Right forelimb (tissue), 1 donor: ENCODE measurements around the gene HIVEP2.

ENCODE experiments used
- DNase-seq: peaks from one replicate; pipeline ENCODE4 v3.0.0-alpha.2; 2018

Gene HIVEP2

GRCh38 chr6:142728364-142728763 lies 216.6 kb downstream of the HIVEP2 start:
- DNase-seq: no peak

DNA sequence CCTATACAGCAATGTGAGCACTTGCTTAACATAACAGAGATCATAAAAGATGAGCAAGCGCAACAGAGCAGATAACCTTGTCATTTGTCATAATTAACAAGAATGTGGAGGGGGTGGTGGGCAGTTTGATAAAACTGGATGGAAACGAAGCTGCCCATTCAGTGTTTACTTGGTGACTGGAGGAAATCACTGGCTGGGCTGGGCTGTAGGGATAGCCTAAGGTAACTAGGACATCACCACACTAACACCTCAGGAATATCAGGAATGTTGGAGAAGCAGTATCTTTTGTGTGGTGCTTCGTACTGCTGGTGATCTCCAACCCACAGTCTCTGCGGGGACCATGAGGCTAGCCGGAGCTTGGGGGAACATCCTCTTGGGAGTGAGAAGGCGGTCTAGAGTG lies 218.4 kb downstream of the HIVEP2 start:
- no peak for DNase-seq

GRCh38 chr6:142725024-142725770 lies 219.8 kb downstream of the HIVEP2 start:
- DNase-seq: no peak

- DNase-seq: no peak
Observed at GRCh38 chr6:142722841-142723240, 222.1 kb downstream of the HIVEP2 start.

- no peak for DNase-seq
Observed at GRCh38 chr6:142722012-142722411, 223.0 kb downstream of the HIVEP2 start.

- DNase-seq: no peak
Observed at GRCh38 chr6:142721215-142721920, 223.6 kb downstream of the HIVEP2 start.

DNA sequence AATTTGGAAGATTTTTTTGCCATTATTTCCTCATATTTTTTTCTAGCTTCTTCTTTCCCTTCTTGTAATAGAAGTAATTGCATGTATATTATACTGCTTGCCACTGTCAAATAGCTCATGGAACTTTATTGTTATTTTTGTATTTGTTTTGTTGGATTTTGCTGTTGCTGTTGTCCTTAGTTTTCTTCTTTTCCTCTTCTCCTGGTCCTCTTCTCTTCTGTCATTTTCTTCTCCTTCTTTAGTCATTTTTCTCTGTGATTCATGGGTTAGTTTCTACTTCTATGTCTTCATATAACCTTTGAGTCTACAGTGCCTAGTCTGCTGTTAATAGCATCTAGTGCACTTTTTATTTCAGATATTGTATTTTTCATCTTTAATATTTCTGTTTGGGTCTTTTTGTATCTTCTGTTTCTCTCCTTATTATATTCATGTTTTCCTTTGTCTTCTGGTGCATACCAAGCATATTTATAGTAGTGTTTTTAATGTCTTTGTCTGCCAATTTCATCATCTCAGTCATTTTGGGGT lies 226.2 kb downstream of the HIVEP2 start:
- DNase-seq: no peak

DNA sequence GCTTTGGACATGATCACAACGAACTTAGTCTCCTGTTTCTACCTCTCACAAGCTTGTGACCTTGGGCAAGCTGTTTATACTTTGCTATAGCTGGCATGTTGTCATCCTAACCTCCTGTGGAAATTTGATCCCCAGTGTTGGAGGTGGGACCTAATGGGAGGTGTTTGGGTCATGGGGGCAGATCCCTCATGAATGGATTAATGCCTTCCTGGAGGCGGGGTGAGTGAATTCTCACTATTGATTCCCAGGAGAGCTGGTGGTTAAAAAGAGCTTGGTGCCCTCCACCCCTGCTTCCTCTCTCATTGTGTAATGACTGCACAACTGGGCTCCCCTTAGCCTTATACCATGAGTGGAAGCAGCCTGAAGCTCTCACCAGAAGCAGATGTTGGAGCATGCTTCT lies 228.9 kb downstream of the HIVEP2 start:
- DNase-seq: no peak

DNA sequence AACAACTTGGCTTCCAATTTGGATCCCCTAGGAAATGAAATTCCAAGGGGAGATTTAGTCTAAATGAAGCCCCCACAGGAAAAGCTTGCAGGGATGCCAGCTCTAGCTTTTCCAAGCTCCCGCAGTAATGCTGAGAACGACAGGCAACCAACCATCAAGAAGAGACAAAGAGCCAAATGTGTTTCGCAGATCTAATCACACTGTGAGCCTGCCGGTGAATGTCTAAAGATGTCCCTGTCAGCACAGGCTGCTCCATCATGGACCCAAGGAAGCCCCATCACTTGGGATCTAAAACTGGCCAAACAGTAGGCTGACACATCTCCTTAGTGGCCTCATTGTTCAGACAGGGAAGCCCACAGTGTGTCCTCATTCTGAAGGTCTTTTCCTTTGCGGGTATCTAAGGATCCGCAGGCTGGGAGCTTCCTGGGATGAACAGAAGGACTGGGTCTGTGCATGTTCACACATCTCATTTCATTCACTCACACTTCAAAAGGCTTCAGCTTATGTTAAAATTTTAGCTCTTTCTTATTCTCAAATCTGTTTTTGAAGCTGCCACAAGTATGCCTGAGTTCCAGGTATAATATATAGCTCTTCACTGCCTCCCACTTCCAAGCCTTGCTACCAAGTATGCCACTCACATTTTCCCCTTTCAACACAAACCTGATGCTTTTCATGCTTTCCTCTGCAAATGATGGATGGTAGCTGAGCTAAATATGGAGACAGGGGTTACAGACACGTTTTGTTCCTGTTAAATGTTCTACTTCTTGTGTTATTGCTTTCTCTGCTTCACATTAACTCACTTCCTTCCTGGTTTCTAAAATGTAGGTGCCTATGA lies 229.8 kb downstream of the HIVEP2 start:
- DNase-seq: no peak

DNA sequence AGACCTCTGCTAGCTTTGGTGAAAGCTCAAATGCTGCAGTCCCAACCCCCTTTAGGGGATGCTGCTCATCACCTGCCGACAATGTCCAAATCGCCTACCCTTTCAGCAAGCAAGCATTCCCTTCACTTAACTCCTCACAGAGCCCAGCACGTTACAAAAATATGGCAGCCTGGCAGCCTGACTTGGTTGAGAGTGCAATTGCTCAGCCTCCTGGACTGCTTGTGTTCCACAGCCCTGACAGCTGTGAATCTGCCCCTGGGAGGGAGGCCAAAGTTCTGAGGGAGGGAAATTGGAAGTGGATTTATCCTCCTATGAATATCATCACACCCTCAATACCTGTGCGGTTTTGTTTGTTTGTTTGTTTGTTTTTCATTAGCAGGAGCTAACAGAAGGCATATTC lies 231.0 kb downstream of the HIVEP2 start:
- DNase-seq: no peak

- DNase-seq: no peak
Observed at GRCh38 chr6:142712231-142712630, 232.7 kb downstream of the HIVEP2 start.

- no peak for DNase-seq
Observed at GRCh38 chr6:142708651-142709050, 236.3 kb downstream of the HIVEP2 start.

- no peak for DNase-seq
Observed at GRCh38 chr6:142707255-142707654, 237.7 kb downstream of the HIVEP2 start.

GRCh38 chr6:142706210-142706609 lies 238.8 kb downstream of the HIVEP2 start:
- no peak for DNase-seq

GRCh38 chr6:142705054-142705453 lies 239.9 kb downstream of the HIVEP2 start:
- no peak for DNase-seq

GRCh38 chr6:142702501-142703460 lies 242.2 kb downstream of the HIVEP2 start:
- no peak for DNase-seq
